GM19025 (cell line): ENCODE results near the gene RHO.
"Not testable (repeated sequence)": the region's sequence is repeated elsewhere in the genome, so short reads cannot be mapped to it uniquely, and the experiment has no call there.

Source experiments
- ATAC-seq: cut with Tn5 transposase; IDR thresholded peaks from one replicate; pipeline ENCODE4 v1.9.1; 2021; ENCODE audit warnings: mild to moderate bottlenecking, low read depth, moderate library complexity; ENCODE audit not compliant: unreplicated experiment

RHO gene

DNA sequence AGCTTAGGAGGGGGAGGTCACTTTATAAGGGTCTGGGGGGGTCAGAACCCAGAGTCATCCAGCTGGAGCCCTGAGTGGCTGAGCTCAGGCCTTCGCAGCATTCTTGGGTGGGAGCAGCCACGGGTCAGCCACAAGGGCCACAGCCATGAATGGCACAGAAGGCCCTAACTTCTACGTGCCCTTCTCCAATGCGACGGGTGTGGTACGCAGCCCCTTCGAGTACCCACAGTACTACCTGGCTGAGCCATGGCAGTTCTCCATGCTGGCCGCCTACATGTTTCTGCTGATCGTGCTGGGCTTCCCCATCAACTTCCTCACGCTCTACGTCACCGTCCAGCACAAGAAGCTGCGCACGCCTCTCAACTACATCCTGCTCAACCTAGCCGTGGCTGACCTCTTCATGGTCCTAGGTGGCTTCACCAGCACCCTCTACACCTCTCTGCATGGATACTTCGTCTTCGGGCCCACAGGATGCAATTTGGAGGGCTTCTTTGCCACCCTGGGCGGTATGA, at the start of gene RHO:
Gene RHO, plus strand, starts transcription at position 51 of the 512 bp plus-strand sequence. Its CDS starts 95 bp downstream, at position 146.
- no peak for ATAC-seq

DNA sequence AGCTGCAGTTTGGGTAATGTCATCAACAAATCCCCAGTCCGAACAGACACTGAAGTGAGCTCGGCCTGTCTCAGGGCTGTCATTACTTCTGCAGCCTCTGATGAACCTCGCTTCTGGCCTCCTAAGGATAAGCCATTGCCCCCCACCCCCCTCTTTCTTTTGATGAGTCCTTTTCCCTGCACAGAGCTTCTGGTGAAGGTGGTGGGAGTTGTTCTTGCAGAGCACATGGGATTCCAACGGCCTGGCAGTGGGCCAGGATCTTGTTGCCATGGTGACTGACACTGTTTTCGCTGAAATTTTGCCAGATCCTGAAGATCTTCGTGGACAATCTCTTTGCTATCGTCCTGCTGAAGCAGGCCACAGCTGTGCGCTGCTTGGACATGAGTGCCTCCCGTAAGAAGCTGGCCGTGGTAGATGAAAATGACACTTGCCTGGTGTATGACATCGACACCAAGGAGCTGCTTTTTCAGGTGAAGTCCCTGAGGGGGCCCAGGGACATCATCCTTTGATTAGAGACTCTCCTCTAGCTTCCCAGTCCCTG, 47.1 kb upstream of the RHO start:
- not testable (repeated sequence) for ATAC-seq

DNA sequence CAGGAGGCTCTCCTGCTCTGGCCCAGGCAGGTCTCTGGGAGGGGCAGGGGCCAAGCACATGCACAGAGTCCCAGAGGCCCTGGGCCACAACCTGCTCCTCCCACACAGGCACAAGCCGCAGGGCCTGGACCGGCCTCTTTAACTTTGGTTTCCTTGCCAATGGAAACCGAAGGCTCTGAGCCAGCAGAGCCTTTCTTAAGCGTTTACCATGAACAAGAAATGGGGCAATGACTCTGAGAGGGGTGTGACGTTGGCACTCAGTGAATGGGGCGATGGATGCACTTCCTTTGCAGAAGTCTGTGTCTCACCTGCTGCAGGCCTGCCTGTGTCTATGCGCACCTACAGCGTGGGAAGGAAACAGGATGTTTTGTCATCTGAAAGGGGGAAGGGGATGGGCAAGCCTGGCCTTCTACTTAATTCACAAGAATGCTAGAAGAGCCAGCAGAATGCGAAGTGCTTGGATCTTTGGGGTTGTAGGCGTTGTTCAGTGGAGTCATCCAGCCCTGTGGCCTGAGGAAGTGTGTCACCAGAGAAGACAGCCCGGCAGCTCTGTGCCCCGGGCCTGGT, 46.6 kb upstream of the RHO start:
- no peak for ATAC-seq

GRCh38 chr3:129482721-129483120, 45.7 kb upstream of the RHO start:
- no peak for ATAC-seq

GRCh38 chr3:129483870-129484269, 44.6 kb upstream of the RHO start:
- no peak for ATAC-seq

GRCh38 chr3:129485146-129485545, 43.3 kb upstream of the RHO start:
- ATAC-seq = not testable (repeated sequence)

DNA sequence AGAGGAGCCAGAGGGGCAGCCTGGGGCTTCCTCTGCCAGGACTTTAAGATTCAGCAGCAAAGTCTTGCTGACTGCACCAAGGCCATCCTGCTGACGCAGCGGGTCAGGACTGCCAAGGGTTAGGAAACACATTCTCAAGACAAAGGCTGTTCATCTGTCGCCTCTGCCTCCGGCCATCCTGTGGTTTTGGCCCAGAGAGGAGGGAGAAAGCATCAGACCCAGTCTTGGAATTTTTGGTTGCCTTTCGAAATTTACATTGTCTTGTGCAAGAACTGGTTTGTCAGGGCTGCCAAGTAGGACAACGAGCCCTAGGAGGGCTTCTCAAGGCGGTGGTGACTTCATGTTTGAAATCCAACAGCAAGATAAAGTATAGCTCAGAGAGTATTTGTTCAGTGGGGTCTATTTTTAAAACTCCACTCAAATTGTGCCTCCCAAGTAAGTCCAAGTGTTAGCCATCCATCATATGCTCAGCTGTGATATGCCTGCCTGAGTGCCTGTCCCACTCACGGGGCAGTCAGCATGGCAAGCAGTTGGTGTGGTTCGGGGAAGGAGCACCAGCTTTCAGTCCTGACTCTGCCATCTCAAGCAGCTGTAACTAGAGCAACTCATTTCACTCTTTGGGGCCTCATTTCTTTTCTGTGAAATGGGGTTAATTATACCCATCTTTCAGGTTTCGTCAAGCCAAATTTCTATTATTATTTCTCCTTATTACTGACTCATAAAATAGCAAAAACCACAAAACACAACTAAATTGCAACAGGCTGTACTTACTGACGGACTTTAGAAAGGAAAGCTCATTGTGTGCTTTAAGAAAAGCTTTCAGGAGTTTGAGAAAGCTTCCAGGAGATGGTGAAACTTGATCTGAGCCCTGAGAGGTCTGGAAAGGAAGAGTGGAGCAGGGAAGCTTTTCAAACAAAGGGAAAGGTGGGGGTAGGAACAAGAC, 42.4 kb upstream of the RHO start:
- ATAC-seq = no peak

- no peak for ATAC-seq
These were observed 41.8 kb upstream of the RHO start for GRCh38 chr3:129486664-129487035.

DNA sequence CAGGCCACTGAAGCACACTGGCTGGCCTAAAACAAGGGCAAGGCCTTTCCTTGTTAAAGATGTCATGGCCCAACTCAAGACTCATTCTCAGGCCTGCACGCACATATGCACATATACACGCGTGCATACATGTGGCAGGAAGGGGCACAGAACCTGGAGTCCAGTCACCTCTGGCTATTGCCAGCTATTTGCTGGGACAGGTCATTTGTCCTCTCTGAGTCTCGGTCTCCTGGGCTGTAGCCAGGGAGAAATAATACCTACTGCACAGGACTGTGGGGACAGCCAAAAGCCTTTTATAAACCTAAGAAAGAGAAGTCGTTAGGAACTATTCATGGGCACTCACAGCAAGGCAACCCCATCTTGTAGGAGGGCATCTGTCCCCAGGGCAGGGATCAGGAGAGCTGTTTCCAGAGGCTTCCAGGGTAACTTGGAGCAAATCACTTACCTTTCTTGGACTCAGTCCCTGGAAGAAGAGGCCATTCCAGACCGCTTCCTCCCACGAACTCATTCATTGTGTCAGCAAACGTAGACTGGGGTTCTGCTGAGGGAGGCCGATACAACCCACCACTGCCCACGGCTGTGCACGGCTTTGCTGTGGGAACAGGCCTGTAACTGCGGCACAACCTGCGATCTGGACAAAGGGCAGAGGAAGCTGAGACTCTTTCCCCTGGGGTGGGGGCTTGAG, 41.1 kb upstream of the RHO start:
- ATAC-seq = no peak

DNA sequence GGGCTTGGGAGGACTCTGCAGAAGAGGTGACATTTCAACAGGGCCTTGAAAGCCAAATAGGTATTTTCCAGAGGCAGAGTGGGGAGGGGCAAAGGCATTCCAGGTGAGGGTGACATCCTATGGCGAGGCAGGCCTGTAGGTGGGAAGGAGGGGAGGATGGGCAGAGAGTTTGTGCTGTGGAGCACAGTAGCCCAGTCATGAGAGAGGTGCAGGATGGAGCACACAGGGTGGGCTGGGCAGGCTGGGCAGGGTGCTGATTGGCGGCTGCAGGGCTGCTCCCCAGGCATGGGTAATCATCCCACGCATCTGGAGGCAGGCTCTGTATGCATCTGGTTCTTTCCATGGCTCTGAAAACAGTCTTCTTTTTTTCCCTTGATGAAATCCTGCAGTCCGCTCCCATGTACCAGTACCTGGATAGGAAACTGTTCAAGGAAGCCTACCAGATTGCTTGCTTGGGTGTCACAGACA, 40.5 kb upstream of the RHO start:
- ATAC-seq = not testable (repeated sequence)

- not testable (repeated sequence) for ATAC-seq
These were observed 39.2 kb upstream of the RHO start for GRCh38 chr3:129489258-129489657.

DNA sequence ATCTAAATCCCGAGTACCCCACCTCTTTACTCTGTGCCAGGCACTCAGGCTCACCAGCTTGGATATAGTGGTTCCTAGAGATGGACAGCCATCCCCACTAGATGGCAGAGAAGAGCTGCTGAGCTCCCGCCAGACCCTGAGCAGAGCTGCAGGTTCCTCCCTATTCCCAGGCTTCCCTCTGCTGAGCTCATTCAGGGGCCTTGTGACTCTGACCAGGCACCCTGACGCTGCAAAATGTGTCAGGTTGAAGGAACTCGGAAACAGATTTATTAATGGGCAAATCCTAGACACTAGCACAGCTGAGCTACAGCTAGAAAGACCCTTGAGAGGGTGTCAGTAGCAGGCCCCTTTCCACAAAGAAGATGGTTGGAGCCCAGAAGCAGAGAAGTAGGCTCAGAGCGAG, 38.2 kb upstream of the RHO start:
- ATAC-seq = peak; percentile 77

- ATAC-seq = not testable (repeated sequence)
These were observed 37.4 kb upstream of the RHO start for GRCh38 chr3:129491077-129491476.

- no peak for ATAC-seq
These were observed 36.6 kb upstream of the RHO start for GRCh38 chr3:129491794-129492193.

DNA sequence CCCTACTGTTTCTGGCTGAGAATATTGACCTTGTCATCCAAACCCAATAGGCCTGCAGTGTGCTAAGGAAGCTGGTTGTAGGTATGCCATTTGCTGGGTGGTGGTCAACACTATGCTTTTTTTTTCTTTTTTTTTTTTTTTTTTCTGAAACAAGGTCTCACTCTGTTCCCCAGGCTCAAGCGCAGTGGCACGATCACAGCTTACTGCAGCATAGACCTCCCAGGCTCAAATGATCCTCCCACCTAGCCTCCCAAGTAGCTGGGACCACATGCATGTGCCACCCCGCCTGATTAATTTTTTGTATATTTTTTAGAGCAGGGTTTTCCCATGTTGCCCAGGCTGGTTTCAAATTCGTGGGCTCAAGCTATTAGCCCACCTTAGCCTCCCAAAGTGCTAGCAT, 35.7 kb upstream of the RHO start:
- no peak for ATAC-seq

GRCh38 chr3:129493206-129493605, 35.2 kb upstream of the RHO start:
- no peak for ATAC-seq

GRCh38 chr3:129494499-129494898, 33.9 kb upstream of the RHO start:
- ATAC-seq = not testable (repeated sequence)

DNA sequence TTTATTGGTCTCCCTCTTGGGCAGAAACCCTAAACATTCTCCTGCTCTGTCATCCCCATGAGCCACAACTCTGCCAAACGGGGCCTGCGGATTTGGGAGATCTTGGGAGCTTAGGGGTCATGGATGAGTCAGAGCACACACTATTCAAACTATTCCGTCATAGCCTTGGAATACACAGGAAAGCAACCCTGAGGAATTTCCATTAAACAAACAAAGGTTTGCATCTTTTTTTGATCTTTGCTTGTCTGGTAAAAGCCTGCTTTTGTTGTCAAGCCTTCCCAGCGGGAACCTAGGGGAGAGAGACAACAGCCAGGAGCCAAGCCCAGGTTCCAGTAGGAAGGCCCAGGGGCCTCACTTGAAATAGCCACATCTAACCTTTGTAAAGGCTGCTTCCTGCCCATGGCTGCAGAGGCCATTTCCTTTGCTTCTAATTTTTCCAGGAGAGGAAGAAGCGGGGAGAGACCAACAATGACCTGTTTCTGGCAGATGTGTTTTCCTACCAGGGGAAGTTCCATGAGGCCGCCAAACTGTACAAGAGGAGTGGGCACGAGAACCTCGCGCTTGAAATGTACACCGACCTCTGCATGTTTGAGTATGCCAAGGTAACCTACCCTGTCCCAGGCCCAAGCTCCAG, 33.3 kb upstream of the RHO start:
- ATAC-seq = not testable (repeated sequence)

DNA sequence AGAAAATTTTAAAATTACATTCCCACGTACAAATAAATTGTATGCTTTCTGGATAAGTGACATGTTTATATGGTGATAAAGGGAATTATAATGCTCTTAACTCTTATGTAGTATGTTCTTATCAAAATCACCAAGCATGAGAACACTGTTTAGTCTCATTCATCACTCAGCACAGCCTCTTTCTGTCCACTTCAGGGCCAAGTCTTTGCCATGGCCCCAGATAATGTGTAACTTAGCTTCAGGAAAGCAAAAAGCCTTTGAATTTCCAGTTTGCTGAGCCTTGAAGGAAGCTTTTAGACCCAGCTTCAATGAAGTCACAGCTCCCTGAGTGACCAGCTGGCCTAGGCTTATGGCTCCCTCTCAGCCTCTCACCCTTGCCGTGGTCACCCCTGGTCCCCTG, 30.6 kb upstream of the RHO start:
- not testable (repeated sequence) for ATAC-seq
